ENCODE results near the gene FRG1.
"Not testable (repeated sequence)": the region's sequence is repeated elsewhere in the genome, so short reads cannot be mapped to it uniquely, and the experiment has no call there.

The FRG1 gene

DNA sequence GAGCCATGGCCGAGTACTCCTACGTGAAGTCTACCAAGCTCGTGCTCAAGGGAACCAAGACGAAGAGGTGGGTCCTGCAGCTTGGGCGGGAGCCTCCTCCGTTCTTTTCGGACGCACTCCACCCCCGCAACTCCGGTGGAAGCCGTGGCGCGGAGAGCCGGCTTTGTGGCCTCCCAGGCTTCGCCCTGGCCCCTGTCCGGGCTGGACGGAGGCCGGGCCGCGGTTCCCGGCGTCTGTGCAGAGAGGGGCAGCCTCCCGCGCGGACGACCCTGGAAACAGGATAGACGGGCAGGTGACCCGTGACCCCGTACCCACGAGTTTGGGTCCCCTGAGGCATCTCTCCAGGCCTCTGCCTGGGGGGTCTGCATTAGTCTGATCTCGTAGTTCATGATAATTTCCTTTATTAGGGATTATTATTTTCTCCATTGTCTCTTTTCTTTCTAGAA lies 356 bp downstream of the FRG1 start:
- peak overlapping the region; percentile 64 for H3K4me3 ChIP-seq (ENCODE audit: low read depth, low read length)
- TF ChIP-seq, protein P1, sequence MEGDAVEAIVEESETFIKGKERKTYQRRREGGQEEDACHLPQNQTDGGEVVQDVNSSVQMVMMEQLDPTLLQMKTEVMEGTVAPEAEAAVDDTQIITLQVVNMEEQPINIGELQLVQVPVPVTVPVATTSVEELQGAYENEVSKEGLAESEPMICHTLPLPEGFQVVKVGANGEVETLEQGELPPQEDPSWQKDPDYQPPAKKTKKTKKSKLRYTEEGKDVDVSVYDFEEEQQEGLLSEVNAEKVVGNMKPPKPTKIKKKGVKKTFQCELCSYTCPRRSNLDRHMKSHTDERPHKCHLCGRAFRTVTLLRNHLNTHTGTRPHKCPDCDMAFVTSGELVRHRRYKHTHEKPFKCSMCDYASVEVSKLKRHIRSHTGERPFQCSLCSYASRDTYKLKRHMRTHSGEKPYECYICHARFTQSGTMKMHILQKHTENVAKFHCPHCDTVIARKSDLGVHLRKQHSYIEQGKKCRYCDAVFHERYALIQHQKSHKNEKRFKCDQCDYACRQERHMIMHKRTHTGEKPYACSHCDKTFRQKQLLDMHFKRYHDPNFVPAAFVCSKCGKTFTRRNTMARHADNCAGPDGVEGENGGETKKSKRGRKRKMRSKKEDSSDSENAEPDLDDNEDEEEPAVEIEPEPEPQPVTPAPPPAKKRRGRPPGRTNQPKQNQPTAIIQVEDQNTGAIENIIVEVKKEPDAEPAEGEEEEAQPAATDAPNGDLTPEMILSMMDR (IDR thresholded peaks at IDR 0.05; ENCODE audit: borderline replicate concordance, insufficient read depth, low read depth, low read length): no peak

DNA sequence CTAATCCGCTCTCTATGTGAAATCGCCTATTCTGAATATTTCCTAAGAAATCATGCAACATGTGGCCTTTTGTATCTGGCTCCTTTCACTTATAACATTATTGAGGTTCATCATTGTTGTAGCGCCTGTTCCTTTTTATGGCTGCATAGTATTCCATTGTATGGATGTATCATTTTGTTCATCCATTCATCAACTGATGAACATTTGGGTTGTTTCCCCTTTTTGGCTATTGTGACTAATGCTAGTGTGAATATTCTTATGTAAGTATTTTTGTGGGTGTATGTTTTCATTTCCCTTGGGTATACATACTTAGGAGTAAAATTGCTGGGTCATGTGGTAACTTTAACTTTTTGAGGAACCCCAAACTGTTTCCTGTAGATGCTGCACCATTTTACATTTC lies 1.7 kb downstream of the FRG1 start:
- not testable (repeated sequence) for H3K4me3 ChIP-seq (ENCODE audit: low read depth, low read length)

DNA sequence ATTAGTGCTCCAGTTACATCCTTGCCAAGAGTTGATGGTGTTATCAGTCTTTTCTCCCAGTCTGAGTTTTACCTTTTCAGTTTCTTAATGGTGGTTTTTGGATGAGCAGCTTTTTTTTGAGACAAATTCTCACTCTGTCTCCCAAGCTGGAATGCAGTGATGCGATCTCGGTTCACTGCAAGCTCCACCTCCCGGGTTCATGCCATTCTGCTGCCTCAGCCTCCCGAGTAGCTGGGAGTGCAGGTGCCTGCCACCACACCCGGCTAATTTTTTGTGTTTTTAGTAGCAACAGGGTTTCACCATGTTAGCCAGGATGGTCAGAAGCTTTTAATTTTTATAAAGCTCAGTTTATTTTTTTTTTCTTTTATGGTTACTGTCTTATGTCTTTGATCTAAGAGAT lies 3.4 kb downstream of the FRG1 start:
- H3K4me3 ChIP-seq (ENCODE audit: low read depth, low read length): not testable (repeated sequence)

- not testable (repeated sequence) for H3K4me3 ChIP-seq (ENCODE audit: low read depth, low read length)
Measured at GRCh38 chr4:189946906-189947305, 6.2 kb downstream of the FRG1 start.

- H3K4me3 ChIP-seq (ENCODE audit: low read depth, low read length): not testable (repeated sequence)
Measured at GRCh38 chr4:189948486-189948885, 7.8 kb downstream of the FRG1 start.

- not testable (repeated sequence) for H3K4me3 ChIP-seq (ENCODE audit: low read depth, low read length)
Measured at GRCh38 chr4:189969291-189969690, 28.6 kb downstream of the FRG1 start.

GRCh38 chr4:189973646-189974045 lies 33.0 kb downstream of the FRG1 start:
- TF ChIP-seq, protein P1 (IDR thresholded peaks at IDR 0.05; ENCODE audit: borderline replicate concordance, insufficient read depth, low read depth, low read length): no peak
- no peak overlapping the region for H3K4me3 ChIP-seq (ENCODE audit: low read depth, low read length)

GRCh38 chr4:189974056-189974455 lies 33.4 kb downstream of the FRG1 start:
- no peak overlapping the region for H3K4me3 ChIP-seq (ENCODE audit: low read depth, low read length)
- TF ChIP-seq, protein P1 (IDR thresholded peaks at IDR 0.05; ENCODE audit: borderline replicate concordance, insufficient read depth, low read depth, low read length): no peak

GRCh38 chr4:189979196-189980047 lies 38.8 kb downstream of the FRG1 start:
- H3K4me3 ChIP-seq (ENCODE audit: low read depth, low read length): no peak overlapping the region
- TF ChIP-seq, protein P1 (IDR thresholded peaks at IDR 0.05; ENCODE audit: borderline replicate concordance, insufficient read depth, low read depth, low read length): no peak

- not testable (repeated sequence) for H3K4me3 ChIP-seq (ENCODE audit: low read depth, low read length)
Measured at GRCh38 chr4:189980292-189980691, 39.6 kb downstream of the FRG1 start.
